GM18505 (cell line): Measurements from ENCODE around the gene GNAS-AS1.

ENCODE experiments used
- ATAC-seq: cut with Tn5 transposase; IDR thresholded peaks from one replicate; pipeline ENCODE4 v1.9.1; 2021; ENCODE audit not compliant: unreplicated experiment
- POLR2A ChIP-seq: IDR thresholded peaks from 4 replicates; pipeline ENCODE4 v1.6.1; 2011; ENCODE audit warnings: borderline replicate concordance; ENCODE audit not compliant: insufficient read depth, insufficient read length; ENCODE audit errors: extremely low read depth

The GNAS-AS1 gene

GRCh38 chr20:58811334-58811733 is 39.4 kb downstream of the GNAS-AS1 start:
- TF ChIP-seq POLR2A: no peak
- ATAC-seq: no peak

- TF ChIP-seq POLR2A: no peak
- no peak for ATAC-seq
Observed at GRCh38 chr20:58810879-58811250, 39.8 kb downstream of the GNAS-AS1 start.

DNA sequence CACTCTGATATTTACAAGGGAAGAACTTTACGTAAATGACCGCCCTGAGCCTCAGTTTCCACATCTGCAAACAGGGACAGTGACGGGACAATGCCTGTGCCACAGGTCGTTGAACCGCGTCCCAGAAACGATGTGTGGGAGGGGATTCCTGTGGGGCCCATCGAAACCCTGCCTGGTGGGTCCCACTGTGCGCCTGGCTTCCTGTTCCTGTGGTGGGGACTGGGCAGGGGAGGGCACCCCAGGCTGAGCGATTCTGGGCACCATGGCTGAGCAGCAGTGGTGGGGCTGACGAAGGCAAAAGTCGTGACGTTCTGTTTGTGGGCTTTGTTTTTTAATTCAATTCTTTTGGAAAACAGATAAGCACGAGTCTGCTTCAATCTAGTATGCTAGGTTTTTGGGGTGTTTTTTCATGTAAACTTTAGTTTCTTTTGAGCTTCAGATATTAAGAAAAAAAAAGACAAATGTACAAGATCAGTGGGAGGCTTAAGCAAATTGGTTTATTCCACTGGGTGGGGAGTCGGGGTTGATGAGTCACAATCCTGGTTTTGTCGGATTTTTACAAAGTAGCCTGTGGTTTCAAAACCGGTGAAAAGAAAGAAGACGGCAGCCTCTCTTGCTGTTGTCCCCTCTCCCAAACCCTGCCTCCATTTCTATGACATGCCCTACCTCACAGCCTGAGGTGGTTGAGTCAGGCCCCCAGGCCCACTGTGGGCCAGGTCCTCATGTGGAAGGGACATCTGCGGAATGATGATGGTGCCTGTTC is 40.4 kb downstream of the GNAS-AS1 start:
- no peak for ATAC-seq
- TF ChIP-seq POLR2A: no peak

- no peak for ATAC-seq
- TF ChIP-seq POLR2A: no peak
Observed at GRCh38 chr20:58808271-58809046, 42.2 kb downstream of the GNAS-AS1 start.

GRCh38 chr20:58807801-58808200 is 42.9 kb downstream of the GNAS-AS1 start:
- no peak for ATAC-seq
- no peak for TF ChIP-seq POLR2A

GRCh38 chr20:58803533-58803932 is 47.2 kb downstream of the GNAS-AS1 start:
- no peak for TF ChIP-seq POLR2A
- no peak for ATAC-seq

DNA sequence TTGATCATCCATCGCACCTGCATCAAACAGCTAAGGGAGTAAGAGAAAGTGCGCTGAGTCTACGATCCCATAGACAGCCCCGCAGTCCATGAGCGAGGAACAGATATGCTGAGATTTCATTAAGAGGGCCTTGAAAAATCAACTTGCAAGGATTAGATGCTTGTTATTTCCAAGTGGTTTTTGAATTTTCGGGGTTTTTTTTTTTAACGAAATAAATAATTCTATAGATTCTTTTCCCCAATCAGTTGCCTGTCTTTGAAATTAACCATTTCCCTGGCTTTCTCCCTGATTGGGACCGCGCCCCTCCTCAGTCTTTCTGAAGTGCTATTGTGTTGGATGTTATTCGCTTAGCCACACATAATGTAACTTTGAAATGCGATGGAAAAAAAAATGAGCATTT is 48.6 kb downstream of the GNAS-AS1 start:
- no peak for ATAC-seq
- TF ChIP-seq POLR2A: no peak

DNA sequence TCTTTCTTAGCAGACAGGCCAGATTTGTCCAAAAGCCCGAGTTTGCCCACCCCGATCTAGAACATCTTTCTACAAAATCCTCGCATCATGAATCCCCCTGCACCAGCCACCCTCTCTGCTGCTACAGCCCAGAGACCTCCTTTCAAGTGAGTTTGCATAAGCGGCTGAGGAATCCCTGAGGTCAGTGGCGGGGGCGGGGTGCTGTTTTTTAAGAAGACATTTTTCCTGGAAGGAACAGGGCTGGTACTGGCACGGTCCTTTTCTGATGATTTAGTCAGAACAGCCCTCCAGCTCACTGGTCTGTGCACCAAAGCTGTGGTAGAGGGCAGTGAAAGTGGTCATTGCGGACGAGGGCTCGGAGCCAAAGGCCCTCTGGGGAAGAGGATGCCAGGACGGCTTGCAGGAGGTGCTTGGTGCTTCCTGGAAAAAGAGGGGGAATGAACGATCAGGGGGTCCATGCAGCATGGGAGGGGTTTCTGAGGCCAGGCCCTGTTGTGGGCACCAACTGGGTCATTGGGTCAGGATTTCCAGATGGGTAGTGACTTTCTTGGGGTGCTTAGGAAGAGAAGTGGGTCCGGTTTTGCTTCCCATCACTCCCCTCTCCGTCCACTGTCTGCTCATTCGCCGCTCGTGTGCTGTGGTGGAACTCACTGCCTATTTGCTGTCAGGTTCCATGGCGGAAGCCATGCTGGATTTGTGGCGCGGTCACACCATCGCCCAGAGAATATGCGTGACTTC is 50.4 kb downstream of the GNAS-AS1 start:
- ATAC-seq: no peak
- no peak for TF ChIP-seq POLR2A

DNA sequence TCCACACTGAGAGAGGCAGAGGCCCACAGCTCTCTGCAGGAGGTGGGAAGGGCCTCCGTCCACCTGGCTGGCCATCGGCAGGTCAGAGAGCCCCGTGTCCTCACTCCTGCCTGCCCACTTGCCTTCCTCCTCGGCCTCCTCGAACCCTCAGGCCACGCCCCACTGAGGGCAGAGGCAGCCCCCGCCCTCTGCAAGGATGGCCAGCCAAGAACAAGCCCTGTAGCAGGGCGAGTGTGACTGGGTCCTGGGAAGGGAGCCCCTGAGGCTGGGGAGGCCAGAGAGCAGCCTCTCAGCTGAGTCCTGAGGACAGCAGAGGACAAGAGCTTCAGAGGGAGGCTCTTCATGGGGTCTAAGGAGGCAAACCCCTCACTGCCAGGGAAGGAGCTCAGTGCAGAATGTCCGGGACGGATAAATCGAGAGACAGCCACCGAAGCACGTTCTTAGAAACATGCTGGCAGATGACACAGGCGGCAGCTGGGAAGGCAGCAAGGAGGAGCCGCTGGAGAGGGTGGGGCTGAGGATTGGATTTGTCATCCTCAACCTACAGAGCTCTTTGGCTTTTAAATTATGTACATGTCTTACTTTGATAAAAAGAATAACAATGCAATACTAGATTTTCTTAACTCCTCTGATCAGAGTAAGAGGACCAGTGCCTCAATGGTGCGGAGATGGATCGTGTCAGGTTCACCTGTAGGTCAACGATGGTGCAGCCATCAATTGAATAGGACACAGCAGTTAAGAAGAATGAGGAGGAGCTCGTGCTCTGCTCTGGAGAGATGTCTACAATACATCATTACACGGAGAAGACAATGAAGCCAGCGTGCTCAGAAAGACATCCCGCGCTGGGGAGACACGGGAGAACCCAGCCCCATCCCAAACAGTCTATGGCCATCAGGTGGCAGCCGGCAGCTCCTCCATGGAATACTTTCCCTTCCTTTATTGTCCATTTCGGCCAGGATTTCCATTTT is 53.0 kb downstream of the GNAS-AS1 start:
- no peak for TF ChIP-seq POLR2A
- no peak for ATAC-seq

DNA sequence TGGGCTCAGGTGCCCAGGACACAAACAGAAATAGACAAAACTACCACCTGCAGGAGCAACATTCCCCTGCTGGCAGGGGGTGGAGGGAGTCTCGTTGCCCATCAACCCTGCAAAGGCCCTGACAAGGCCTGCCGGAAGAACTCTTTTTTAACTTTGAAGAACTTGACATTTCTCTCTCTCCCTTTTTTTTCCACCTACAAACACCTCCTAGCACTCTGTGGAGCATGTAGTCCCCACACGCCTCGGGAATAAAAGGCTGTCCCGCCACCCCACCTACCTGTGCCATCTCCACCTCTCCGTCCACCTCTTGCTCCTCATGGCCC is 54.8 kb downstream of the GNAS-AS1 start:
- TF ChIP-seq POLR2A: no peak
- no peak for ATAC-seq

- TF ChIP-seq POLR2A: no peak
- ATAC-seq: no peak
Observed at GRCh38 chr20:58795181-58795922, 55.4 kb downstream of the GNAS-AS1 start.
